DMS53 treated with DMSO at 0.1 percent for 48 hours (cell line): ENCODE data around the gene OR52E6.
A peak's percentile ranks its signal among the peaks of the same experiment; 100 is the strongest.

Source experiments
- DNase-seq: peaks from one replicate; lab custom pipeline; 2025; ENCODE audit not compliant: unreplicated experiment; lab: John Stamatoyannopoulos, UW

Gene OR52E6

DNA sequence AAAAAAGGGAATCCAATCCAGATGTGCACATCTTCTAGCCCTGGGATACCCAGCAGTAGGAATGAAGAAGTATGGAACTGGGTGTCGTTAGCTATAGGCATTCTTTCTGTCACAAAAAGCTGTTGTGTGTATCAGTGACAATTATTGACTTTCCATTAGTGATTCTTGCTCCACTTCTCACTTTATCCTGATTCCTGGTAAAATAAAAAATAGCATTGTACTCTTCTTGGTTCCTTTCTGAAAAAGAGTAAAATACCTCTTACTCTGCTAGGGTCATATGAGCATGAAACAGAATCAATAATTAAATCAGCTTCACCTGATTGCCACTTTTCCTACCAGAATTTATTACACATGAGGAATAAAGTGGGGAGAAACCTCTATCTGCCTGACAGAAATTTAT lies at the start of gene OR52E6:
Gene OR52E6, minus strand, starts transcription at position 101 of the 400 bp plus-strand sequence. Its CDS starts 0 bp downstream, at position 101.
- DNase-seq = no peak

- peak; percentile 11 for DNase-seq
Measured at GRCh38 chr11:5891216-5891800, 49.6 kb upstream of the OR52E6 start.

GRCh38 chr11:5887661-5888060 lies 46.0 kb upstream of the OR52E6 start:
- no peak for DNase-seq

DNA sequence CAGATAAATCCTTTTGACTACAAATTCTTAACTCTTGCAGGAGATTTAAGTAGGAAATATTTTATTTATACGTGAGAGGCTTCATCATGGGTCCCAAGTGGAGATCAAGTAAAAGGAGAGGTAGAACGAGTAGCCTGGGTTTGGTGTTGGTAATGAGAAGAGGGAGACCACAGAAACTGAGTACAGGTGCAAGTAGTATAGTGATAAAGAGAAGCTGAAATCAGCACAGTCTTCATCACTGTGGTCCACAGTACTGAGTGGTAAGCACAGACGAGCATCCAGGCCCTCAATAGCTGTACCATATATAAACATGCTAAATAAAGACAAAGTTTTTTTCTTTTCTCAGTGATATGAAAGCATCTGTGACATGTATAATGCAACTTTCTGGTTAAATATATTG lies 45.5 kb upstream of the OR52E6 start:
- no peak for DNase-seq

- no peak for DNase-seq
Measured at GRCh38 chr11:5881756-5882155, 40.1 kb upstream of the OR52E6 start.

GRCh38 chr11:5880329-5880728 lies 38.6 kb upstream of the OR52E6 start, which contains the start of gene OR52E4:
TSS of gene OR52E4 (plus strand) at chr11:5880629. CDS start at chr11:5884293, 3,664 bp downstream.
- no peak for DNase-seq

GRCh38 chr11:5878564-5878963 lies 36.9 kb upstream of the OR52E6 start:
- DNase-seq = no peak

DNA sequence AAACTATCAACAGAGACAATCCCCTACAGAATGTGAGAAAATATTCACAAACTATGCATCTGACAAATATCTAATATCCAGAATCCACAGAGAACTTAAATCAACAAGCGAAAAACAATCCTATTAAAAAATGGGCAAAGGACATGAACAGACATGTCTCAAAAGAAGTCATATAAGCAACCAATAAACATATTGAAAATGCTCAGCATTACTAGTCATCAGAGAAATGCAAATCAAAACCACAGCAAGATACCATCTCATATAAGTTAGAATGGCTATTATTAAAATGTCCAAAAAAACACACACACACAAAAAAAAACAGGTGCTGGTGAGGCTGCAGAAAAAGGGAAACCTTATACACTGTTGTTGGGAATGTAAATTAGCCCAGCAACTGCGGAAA lies 24.1 kb upstream of the OR52E6 start:
- no peak for DNase-seq

DNA sequence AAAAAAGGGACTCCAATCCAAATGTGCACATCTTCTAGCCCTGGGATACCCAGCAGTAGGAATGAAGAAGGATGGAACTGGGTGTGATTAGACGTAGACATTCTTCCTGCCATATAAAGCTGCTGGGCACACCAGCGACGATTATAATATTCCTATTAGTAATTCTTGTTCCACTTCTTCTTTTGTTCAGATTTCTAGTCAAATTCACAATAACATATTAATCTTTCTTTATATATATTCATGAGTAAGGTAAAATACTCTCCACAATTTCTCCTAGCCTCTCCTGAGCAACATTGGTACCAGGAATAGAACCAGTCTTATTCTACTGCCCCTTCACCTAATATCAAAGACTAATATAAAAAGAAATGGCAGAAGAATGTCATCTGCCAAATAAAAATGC lies 15.9 kb upstream of the OR52E6 start, which contains the start of gene OR52E8:
Gene OR52E8, minus strand, starts transcription at position 101 of the 400 bp plus-strand sequence. Its CDS starts 0 bp downstream, at position 101.
- no peak for DNase-seq

DNA sequence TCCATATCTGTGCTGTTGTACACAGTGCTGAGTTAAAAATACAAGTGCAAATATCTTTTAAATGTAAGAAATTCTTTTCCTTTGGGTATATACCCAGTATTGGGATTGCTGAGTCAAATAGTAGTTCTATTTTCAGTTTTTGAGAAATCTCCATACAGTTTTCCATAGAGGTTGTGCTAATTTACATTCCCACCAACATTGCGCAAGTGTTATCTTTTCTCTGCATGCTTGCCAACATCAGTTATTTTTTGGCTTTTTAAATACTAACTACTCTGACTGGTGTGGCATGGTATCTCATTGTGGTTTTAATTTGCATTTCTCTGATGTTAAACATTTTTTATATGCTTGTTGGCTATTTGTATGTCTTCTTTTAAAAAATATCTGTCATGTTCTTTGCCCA lies 9.3 kb upstream of the OR52E6 start:
- no peak for DNase-seq

DNA sequence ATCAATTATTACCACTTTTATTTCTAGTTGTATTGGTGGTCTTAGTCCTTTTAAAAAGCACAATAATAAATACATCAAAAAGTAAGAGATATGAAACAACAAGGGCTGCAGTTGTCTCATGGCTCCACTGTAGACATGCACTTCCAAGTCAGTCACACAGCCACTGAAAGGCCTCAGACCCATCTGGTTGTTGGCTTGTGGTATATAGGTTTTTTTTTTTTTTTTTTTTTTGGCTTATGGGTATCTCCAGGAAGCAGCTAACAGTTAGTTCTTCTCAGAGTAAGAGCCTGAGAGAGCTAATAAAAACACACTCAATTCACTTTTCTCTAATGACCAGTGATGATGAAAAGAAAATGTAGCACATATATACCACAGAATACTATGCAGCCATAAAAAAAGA lies 6.0 kb upstream of the OR52E6 start:
- DNase-seq = no peak

- DNase-seq = no peak
Measured at GRCh38 chr11:5846701-5847100, 5.0 kb upstream of the OR52E6 start.

DNA sequence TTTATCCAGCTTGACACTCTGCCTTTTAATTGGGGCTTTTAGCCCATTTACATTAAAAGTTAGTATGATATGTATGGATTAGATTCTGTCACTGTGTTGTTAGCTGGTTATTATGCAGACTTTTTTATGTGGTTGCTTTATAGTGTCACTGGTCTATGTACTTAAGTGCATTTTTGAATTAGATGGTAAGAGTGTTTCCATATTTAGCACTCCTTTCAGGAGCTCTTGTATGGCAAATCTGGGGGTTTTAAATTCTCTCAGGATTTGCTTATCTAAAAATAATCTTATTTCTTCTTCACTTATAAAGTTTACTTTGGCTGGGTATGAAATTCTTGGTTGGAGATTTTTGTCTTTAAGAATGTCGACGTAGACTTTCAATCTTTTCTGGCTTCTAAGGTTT lies 4.0 kb downstream of the OR52E6 start:
- no peak for DNase-seq

DNA sequence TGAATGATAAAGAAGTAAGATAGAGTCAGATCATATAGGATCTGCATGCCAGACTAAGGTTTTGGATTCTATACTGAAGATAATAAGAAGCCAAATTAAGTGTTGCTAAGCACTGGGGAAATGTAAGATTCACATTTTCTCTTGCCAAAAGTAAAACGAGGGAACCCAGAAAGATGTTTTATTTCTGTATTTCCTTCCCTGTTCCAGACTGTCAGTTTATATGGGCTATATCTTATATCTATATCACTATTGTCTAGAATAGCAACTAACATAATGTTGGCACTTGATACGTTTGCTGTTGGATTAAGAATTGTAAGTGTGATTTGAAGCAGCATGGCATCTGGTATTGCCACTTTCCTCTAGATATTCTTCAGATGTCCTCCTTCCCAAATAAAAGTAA lies 8.3 kb downstream of the OR52E6 start:
- no peak for DNase-seq

DNA sequence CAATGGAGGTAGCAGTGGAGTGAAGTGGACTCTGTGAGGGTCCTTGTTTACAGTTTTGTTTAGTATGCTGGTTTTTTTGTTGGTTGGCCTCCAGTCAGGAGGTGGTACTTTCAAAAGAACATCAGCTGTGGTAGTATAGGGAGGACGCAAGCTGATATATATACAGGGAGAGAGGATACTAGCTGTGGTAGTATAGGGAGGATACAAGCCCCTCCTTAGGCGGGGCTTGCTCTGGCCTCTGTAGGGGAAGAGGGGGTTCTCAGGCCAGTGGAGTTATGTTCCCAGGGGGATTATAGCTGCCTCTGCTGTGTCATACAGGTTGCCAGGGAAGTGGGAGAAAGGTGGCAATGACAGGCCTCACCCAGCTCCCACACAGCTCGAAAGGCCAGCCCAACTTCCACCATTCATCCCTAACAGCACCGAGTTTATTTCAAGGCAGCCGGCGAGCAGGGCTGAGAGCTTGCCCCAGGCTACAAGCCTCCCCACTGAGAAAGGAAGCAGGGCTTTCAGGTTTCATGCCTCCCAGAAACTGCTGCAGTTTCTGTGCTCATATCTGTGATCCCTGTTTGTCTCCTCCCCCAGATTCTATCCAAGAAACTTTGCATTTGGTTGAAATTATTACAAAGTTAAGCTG lies 10.4 kb downstream of the OR52E6 start:
- DNase-seq = no peak

- DNase-seq = no peak
Measured at GRCh38 chr11:5818245-5818886, 23.3 kb downstream of the OR52E6 start.

GRCh38 chr11:5815534-5815933 lies 26.2 kb downstream of the OR52E6 start:
- DNase-seq = no peak

DNA sequence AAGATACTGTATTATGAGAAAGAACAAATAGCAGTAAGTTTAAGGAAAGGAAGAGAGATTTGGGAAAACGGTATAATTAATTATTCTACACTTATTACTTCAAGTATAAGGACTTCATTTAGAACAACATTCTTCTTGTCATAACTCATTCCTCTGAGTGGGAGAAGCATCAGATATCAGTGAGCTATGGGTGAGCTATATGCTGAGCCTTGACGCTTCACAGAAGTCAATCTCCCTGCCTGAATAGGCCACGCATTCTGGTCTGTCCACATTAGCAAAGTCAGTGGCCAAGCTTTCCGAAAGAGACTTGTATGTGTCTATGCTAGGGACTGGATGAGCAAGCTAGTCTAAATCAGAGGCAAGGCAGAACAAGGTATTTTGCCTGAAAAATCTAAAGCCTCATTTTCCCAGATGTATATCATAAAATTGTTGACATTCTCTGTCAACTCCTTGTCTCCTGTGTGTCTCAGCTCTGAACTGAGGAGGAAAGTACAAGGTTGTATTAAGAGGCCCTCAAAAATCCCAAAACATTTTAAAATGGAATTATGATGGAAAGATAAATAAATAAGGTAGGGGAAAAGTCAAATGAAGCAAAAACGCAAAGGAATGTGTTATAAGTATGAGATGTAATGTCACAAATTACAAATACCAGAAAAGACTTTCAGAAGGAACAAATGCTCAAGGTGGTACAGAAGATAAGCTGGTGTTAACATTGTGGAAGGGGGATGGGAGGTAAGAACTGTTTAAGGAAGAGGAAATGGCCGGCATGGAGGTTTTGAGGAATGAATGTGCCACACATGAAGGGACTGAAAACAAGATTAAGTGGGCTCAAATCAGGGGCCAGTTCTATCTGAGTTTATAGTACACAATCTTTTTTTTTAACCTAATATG lies 31.5 kb downstream of the OR52E6 start:
- no peak for DNase-seq

DNA sequence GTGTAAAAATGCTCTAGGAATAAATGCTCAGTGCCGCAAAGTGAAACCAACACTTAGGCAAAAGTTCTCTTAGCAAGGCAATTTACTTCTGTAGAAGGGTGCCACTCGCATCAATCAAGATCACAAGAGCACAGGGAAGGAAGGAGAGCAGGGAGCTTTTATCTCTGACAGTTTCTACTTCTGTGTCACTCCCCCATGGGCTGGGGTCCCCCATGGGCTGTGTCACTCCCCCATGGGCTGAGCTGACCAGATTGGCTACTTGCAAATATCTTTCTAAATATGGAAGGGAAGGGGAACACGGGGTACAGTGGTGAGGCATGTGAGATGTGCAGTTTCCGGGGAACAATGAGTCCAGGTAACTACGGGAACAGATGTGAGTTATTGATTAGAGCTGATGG lies 32.6 kb downstream of the OR52E6 start:
- DNase-seq = peak; percentile 68

- DNase-seq = peak; percentile 82
Measured at GRCh38 chr11:5808500-5809121, 33.1 kb downstream of the OR52E6 start, which contains the start of gene OR52N2. TSS of gene OR52N2 (plus strand) at chr11:5808924. CDS start at chr11:5820336, 11,412 bp downstream.

- no peak for DNase-seq
Measured at GRCh38 chr11:5807580-5807979, 34.1 kb downstream of the OR52E6 start.
